ACC112 (cell line): ENCODE data around the gene MAST3.
A peak's percentile ranks its signal among the peaks of the same experiment; 100 is the strongest.
"Not testable (repeated sequence)": the region's sequence is repeated elsewhere in the genome, so short reads cannot be mapped to it uniquely, and the experiment has no call there.

Experiments
- H2AFZ ChIP-seq: fragments of 200-600 bp; sonication (generic); one replicate; pipeline ENCODE4 v1.6.0; 2017; ENCODE audit warnings: antibody characterized with exemption, low read length; ENCODE audit not compliant: unreplicated experiment
- H3K27ac ChIP-seq: fragments of 200-600 bp; sonication (generic); 2 replicates; pipeline ENCODE4 v1.5.1; 2014; ENCODE audit warnings: low read depth, mild to moderate bottlenecking, antibody characterized with exemption, low read length, moderate library complexity
- H3K27me3 ChIP-seq: fragments of 200-600 bp; sonication (generic); 2 replicates; pipeline ENCODE4 v1.6.1; 2014; ENCODE audit warnings: mild to moderate bottlenecking, antibody characterized with exemption, low read length, moderate library complexity, mixed read lengths; ENCODE audit not compliant: insufficient read depth
- H3K36me3 ChIP-seq: fragments of 200-600 bp; sonication (generic); 2 replicates; pipeline ENCODE4 v1.6.1; 2016; ENCODE audit warnings: mild to moderate bottlenecking, antibody characterized with exemption, low read length, moderate library complexity, mixed read lengths; ENCODE audit not compliant: insufficient read depth
- H3K4me1 ChIP-seq: fragments of 200-600 bp; sonication (generic); one replicate; pipeline ENCODE4 v1.6.1; 2016; ENCODE audit warnings: low read length, mixed read lengths; ENCODE audit not compliant: insufficient read depth, unreplicated experiment, control insufficient read depth
- H3K4me3 ChIP-seq: fragments of 200-600 bp; sonication (generic); 2 replicates; pipeline ENCODE4 v1.5.1; 2014; ENCODE audit warnings: mild to moderate bottlenecking, low read depth, low read length
- H3K79me2 ChIP-seq: fragments of 200-600 bp; sonication (generic); one replicate; pipeline ENCODE4 v1.6.0; 2016; ENCODE audit warnings: low read length; ENCODE audit not compliant: control insufficient read depth, unreplicated experiment, insufficient read depth

Gene MAST3

GRCh38 chr19:18152442-18152816 lies 54.9 kb downstream of the MAST3 start:
- Histone ChIP-seq H3K79me2 (peaks cover 9% of the 10 kb centered on the region), H3K27me3 (no peaks in the 10 kb centered on the region), H3K4me3 (peak overlapping the region; percentile 87), H3K36me3 (no peaks in the 10 kb centered on the region), H2AFZ (peak overlapping the region; percentile 51), H3K4me1 (peaks cover 9% of the 10 kb centered on the region), H3K27ac (peak overlapping the region; percentile 91)

- peaks cover 10% of the 10 kb centered on the region for H3K4me1 ChIP-seq
- no peaks in the 10 kb centered on the region for H3K36me3 ChIP-seq
- no peaks in the 10 kb centered on the region for H3K27me3 ChIP-seq
- peak within 1 kb of the TSS; percentile 91 for H3K27ac ChIP-seq
- peak within 1 kb of the TSS; percentile 87 for H3K4me3 ChIP-seq
- H2AFZ ChIP-seq: peak within 1 kb of the TSS; percentile 51
- H3K79me2 ChIP-seq: peaks cover 9% of the 10 kb centered on the region
Observed at GRCh38 chr19:18152817-18153555, 55.4 kb downstream of the MAST3 start, which contains the start of gene PIK3R2. Gene PIK3R2, plus strand, starts transcription at chr19:18153163. Its CDS starts 2,717 bp downstream, at chr19:18155880.

GRCh38 chr19:18153556-18154134 lies 56.1 kb downstream of the MAST3 start:
- Histone ChIP-seq H3K79me2 (peaks cover 9% of the 10 kb centered on the region), H3K4me3 (peak overlapping the region; percentile 87), H2AFZ (peak overlapping the region; percentile 10), H3K4me1 (peaks cover 10% of the 10 kb centered on the region), H3K27me3 (no peaks in the 10 kb centered on the region), H3K36me3 (no peaks in the 10 kb centered on the region), H3K27ac (no peak overlapping the region)

GRCh38 chr19:18155095-18156087 lies 57.8 kb downstream of the MAST3 start:
- Histone ChIP-seq H3K4me3 (no peak overlapping the region), H2AFZ (no peak overlapping the region), H3K27me3 (no peaks in the 10 kb centered on the region), H3K4me1 (peaks cover 10% of the 10 kb centered on the region), H3K79me2 (peaks cover 9% of the 10 kb centered on the region), H3K27ac (no peak overlapping the region), H3K36me3 (no peaks in the 10 kb centered on the region)

- H3K36me3 ChIP-seq: no peaks in the 10 kb centered on the region
- no peaks in the 10 kb centered on the region for H3K27me3 ChIP-seq
- peaks cover 9% of the 10 kb centered on the region for H3K79me2 ChIP-seq
- no peak overlapping the region for H3K27ac ChIP-seq
- no peak overlapping the region for H2AFZ ChIP-seq
- no peak overlapping the region for H3K4me3 ChIP-seq
- peaks cover 10% of the 10 kb centered on the region for H3K4me1 ChIP-seq
Observed at GRCh38 chr19:18156268-18156667, 58.7 kb downstream of the MAST3 start.

DNA sequence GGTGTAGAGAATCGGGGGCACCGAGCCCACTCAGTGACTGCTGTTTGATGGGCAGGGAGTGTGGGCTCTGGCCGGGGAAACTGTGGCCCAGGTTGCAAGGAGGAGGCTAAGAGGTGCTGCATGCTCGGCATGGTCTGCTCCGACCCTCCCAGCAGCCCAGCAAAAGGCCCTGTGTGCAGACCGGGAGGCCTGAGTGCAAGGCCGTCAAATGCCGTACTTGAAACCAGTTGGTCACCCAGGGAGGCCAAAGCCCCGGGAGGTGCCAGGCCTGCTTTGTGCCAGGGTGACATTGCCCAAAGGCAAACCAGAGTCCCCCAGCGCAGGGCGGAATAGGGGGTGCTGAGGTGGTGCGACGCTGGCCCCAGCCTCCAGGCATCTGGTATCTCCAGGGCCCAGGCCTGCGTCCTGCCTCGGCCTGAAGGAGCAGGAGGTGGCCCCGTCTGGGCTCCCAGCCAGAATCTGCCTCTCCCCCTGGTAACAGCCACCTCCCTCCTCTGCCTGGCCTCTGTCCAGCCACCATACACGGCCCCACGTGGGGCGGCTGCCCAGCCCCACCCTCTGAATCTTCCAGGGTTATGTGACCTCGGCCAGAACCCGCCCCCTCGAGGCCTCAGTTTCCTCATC lies 59.4 kb downstream of the MAST3 start:
- no peaks in the 10 kb centered on the region for H3K36me3 ChIP-seq
- H3K4me1 ChIP-seq: peaks cover 10% of the 10 kb centered on the region
- H2AFZ ChIP-seq: no peak overlapping the region
- no peak overlapping the region for H3K4me3 ChIP-seq
- no peak overlapping the region for H3K27ac ChIP-seq
- peaks cover 9% of the 10 kb centered on the region for H3K79me2 ChIP-seq
- no peaks in the 10 kb centered on the region for H3K27me3 ChIP-seq

DNA sequence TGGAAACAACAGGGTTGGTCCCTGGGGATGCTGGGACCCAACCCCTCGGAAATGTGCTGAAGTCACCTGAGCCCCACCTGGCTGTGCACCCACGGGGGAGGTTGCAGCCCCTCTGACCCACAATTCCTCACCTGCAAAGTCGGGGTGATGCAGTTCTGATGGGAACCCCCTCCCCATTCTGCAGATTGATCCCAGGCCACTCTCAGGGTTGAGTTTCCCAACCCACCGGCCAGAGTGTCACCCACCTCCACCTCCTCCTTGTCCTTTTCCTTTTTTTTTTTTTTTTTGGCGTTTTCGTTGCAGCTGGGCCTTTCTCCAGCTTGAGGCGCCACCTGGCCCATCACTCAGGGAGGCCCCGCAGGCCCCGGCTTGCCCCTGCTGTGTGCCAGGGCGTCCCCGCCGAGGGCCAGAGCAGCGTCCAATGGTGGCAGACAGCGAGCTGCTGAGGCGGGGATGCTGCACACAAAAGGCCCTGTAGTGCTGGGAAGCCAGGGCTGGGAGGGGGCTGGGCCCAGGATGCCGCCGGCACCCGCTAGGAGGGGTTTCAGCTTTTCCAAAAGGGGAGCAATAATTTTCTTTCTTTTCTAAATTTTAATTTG lies 60.0 kb downstream of the MAST3 start:
- Histone ChIP-seq H3K27me3 (no peaks in the 10 kb centered on the region), H3K27ac (no peak overlapping the region), H2AFZ (no peak overlapping the region), H3K79me2 (peaks cover 9% of the 10 kb centered on the region), H3K4me3 (no peak overlapping the region), H3K36me3 (no peaks in the 10 kb centered on the region), H3K4me1 (peaks cover 10% of the 10 kb centered on the region)

GRCh38 chr19:18158467-18158866 lies 60.9 kb downstream of the MAST3 start:
- Histone ChIP-seq H3K79me2 (peaks cover 9% of the 10 kb centered on the region), H3K4me1 (peaks cover 10% of the 10 kb centered on the region), H3K4me3 (no peak overlapping the region), H2AFZ (no peak overlapping the region), H3K27me3 (no peaks in the 10 kb centered on the region), H3K36me3 (no peaks in the 10 kb centered on the region), H3K27ac (no peak overlapping the region)

DNA sequence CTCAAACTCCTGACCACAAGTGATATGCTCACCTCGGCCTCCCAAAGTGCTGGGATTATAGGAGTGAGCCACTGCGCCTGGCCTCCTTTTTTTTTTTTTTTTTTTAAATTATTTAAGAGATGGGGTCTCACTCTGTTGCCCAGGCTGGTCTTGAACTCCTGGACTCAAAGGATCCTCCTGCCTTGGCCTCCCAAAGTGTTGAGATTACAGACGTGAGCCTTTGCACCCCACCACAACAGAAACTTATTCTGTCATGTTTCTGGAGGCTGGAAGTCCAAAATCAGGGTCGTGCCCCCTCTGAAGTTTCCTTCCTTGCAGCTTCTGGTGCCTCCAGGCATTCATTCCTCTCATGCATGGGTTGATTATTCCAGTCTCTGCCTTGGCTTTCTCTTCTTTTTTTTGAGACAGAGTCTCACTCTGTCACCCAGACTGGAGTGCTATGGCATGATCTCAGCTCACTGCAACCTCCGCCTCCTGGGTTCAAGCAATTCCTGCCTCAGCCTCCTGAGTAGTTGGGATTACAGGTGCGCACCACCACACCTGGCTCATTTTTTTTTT lies 61.6 kb downstream of the MAST3 start:
- H2AFZ ChIP-seq, H3K4me3 ChIP-seq, H3K79me2 ChIP-seq, H3K36me3 ChIP-seq, H3K4me1 ChIP-seq, H3K27ac ChIP-seq, H3K27me3 ChIP-seq: not testable (repeated sequence)

- H3K4me3 ChIP-seq: no peak overlapping the region
- no peak overlapping the region for H2AFZ ChIP-seq
- H3K4me1 ChIP-seq: peaks cover 10% of the 10 kb centered on the region
- no peaks in the 10 kb centered on the region for H3K27me3 ChIP-seq
- H3K27ac ChIP-seq: no peak overlapping the region
- H3K36me3 ChIP-seq: no peaks in the 10 kb centered on the region
- peaks cover 3% of the 10 kb centered on the region for H3K79me2 ChIP-seq
Observed at GRCh38 chr19:18159810-18160209, 62.2 kb downstream of the MAST3 start.
